DMS53 treated with DMSO at 0.1 percent for 48 hours (cell line): Measurements from ENCODE around the gene TXNRD3.
"Not testable (repeated sequence)": the region's sequence is repeated elsewhere in the genome, so short reads cannot be mapped to it uniquely, and the experiment has no call there.

ENCODE experiments used
- DNase-seq: peaks from one replicate; lab custom pipeline; 2025; ENCODE audit not compliant: unreplicated experiment; lab: John Stamatoyannopoulos, UW

Gene TXNRD3

GRCh38 chr3:126604691-126605090 is 50.2 kb downstream of the TXNRD3 start:
- no peak for DNase-seq

GRCh38 chr3:126599101-126599500 is 55.8 kb downstream of the TXNRD3 start:
- no peak for DNase-seq

GRCh38 chr3:126595479-126595878 is 59.4 kb downstream of the TXNRD3 start:
- not testable (repeated sequence) for DNase-seq

GRCh38 chr3:126591515-126591914 is 63.4 kb downstream of the TXNRD3 start:
- not testable (repeated sequence) for DNase-seq

- no peak for DNase-seq
Observed at GRCh38 chr3:126582311-126582710, 72.6 kb downstream of the TXNRD3 start.

- no peak for DNase-seq
Observed at GRCh38 chr3:126581569-126581968, 73.4 kb downstream of the TXNRD3 start.

- DNase-seq, result no peak
Observed at GRCh38 chr3:126580746-126581145, 74.2 kb downstream of the TXNRD3 start.

GRCh38 chr3:126578702-126579101 is 76.2 kb downstream of the TXNRD3 start:
- no peak for DNase-seq

GRCh38 chr3:126577261-126577660 is 77.7 kb downstream of the TXNRD3 start:
- no peak for DNase-seq

- no peak for DNase-seq
Observed at GRCh38 chr3:126573492-126574117, 81.3 kb downstream of the TXNRD3 start.

GRCh38 chr3:126571078-126571477 is 83.8 kb downstream of the TXNRD3 start:
- no peak for DNase-seq

GRCh38 chr3:126570103-126570541 is 84.8 kb downstream of the TXNRD3 start:
- DNase-seq, result no peak

GRCh38 chr3:126569390-126569975 is 85.4 kb downstream of the TXNRD3 start:
- DNase-seq, result no peak

- no peak for DNase-seq
Observed at GRCh38 chr3:126568776-126569342, 86.1 kb downstream of the TXNRD3 start.

- no peak for DNase-seq
Observed at GRCh38 chr3:126567696-126568438, 87.1 kb downstream of the TXNRD3 start.

- no peak for DNase-seq
Observed at GRCh38 chr3:126562737-126563276, 92.1 kb downstream of the TXNRD3 start.

- DNase-seq, result no peak
Observed at GRCh38 chr3:126558336-126559071, 96.4 kb downstream of the TXNRD3 start, which contains the start of gene C3orf22. C3orf22 (minus strand) TSS chr3:126558932; CDS start chr3:126553390, 5,542 bp downstream.

- no peak for DNase-seq
Observed at GRCh38 chr3:126557761-126558160, 97.2 kb downstream of the TXNRD3 start.

- no peak for DNase-seq
Observed at GRCh38 chr3:126557415-126557745, 97.5 kb downstream of the TXNRD3 start.
